ENCODE data around the gene ACAA1. TPM values are rescaled to one million over a fixed set of nuclear protein-coding genes. Genes with fewer than 3 reads are reported as not detected.
"Not testable (repeated sequence)": the region's sequence is repeated elsewhere in the genome, so short reads cannot be mapped to it uniquely, and the experiment has no call there.

The ACAA1 gene
- total RNA-seq, 1 experiment from 2014 or later: 76.4 TPM

- intact Hi-C loops (cut with micrococcal nuclease): no loop called here
- H3K27ac ChIP-seq (ENCODE audit: low read length): no peak overlapping the region
- peaks cover 8% of the 10 kb centered on the region for H3F3A ChIP-seq (ENCODE audit: low read length, unreplicated experiment)
- TF ChIP-seq EZH2phosphoT487 (IDR thresholded peaks at IDR 0.05; ENCODE audit: borderline replicate concordance, low read length) (no peak), EZH2 (IDR thresholded peaks at IDR 0.05; ENCODE audit: low read length, unreplicated experiment) (no peak), CTCF (conservative IDR thresholded peaks at IDR 0.05; ENCODE audit: low read depth, low read length) (no peak)
- H2AFZ ChIP-seq (ENCODE audit: low read length): no peak overlapping the region
- DNase-seq: peak; percentile 62
- H3K4me2 ChIP-seq (ENCODE audit: low read length): no peak overlapping the region
- no peaks in the 10 kb centered on the region for H3K9me3 ChIP-seq (ENCODE audit: low read length)
- no peaks in the 10 kb centered on the region for H3K79me2 ChIP-seq (ENCODE audit: low read length)
- H3K4me1 ChIP-seq (ENCODE audit: insufficient read depth, low read length): no peaks in the 10 kb centered on the region
- no TSS peak for BruUV-seq (replicated peaks)
- H3K9me2 ChIP-seq (replicated peaks; ENCODE audit: low read length): no peaks in the 10 kb centered on the region
- H4K20me1 ChIP-seq (ENCODE audit: low read length): no peaks in the 10 kb centered on the region
- ChIA-PET POLR2A (ENCODE audit: unreplicated experiment) (no interaction called here), CTCF (no interaction called here)
- no peaks in the 10 kb centered on the region for H3K27me3 ChIP-seq (ENCODE audit: low read length)
- H3K9ac ChIP-seq (ENCODE audit: low read length): no peak overlapping the region
- no peaks in the 10 kb centered on the region for H3K36me3 ChIP-seq (ENCODE audit: low read depth, low read length)
- H3K4me3 ChIP-seq (ENCODE audit: low read length): no peak overlapping the region
- ATAC-seq: peak; percentile 60
Measured at GRCh38 chr3:38084334-38085310, 52.3 kb downstream of the ACAA1 start.

GRCh38 chr3:38083871-38084333 is 53.0 kb downstream of the ACAA1 start:
- ChIA-PET POLR2A (ENCODE audit: unreplicated experiment) (no interaction called here), CTCF (no interaction called here)
- ATAC-seq (no peak), DNase-seq (no peak)
- Histone ChIP-seq H3K79me2 (ENCODE audit: low read length) (no peaks in the 10 kb centered on the region), H2AFZ (ENCODE audit: low read length) (no peak overlapping the region), H3K4me3 (ENCODE audit: low read length) (no peak overlapping the region), H3K4me2 (ENCODE audit: low read length) (no peak overlapping the region), H3K9ac (ENCODE audit: low read length) (no peak overlapping the region), H3K36me3 (ENCODE audit: low read depth, low read length) (no peaks in the 10 kb centered on the region), H3K4me1 (ENCODE audit: insufficient read depth, low read length) (no peaks in the 10 kb centered on the region), H3K27me3 (ENCODE audit: low read length) (no peaks in the 10 kb centered on the region), H3K9me3 (ENCODE audit: low read length) (no peaks in the 10 kb centered on the region), H4K20me1 (ENCODE audit: low read length) (no peaks in the 10 kb centered on the region), H3K9me2 (replicated peaks; ENCODE audit: low read length) (no peaks in the 10 kb centered on the region), H3K27ac (ENCODE audit: low read length) (no peak overlapping the region), H3F3A (ENCODE audit: low read length, unreplicated experiment) (peaks cover 8% of the 10 kb centered on the region)
- BruUV-seq (replicated peaks): no TSS peak
- intact Hi-C loops (cut with micrococcal nuclease): no loop called here
- TF ChIP-seq CTCF (conservative IDR thresholded peaks at IDR 0.05; ENCODE audit: low read depth, low read length) (no peak), EZH2phosphoT487 (IDR thresholded peaks at IDR 0.05; ENCODE audit: borderline replicate concordance, low read length) (no peak), EZH2 (IDR thresholded peaks at IDR 0.05; ENCODE audit: low read length, unreplicated experiment) (no peak)

- H3K79me2 ChIP-seq (ENCODE audit: low read length); H3K4me2 ChIP-seq (ENCODE audit: low read length); POLR2A ChIA-PET (ENCODE audit: unreplicated experiment); H4K20me1 ChIP-seq (ENCODE audit: low read length); H3K9me2 ChIP-seq (replicated peaks; ENCODE audit: low read length); H3K9me3 ChIP-seq (ENCODE audit: low read length); H3F3A ChIP-seq (ENCODE audit: low read length, unreplicated experiment); H3K27ac ChIP-seq (ENCODE audit: low read length); DNase-seq; H3K36me3 ChIP-seq (ENCODE audit: low read depth, low read length); ATAC-seq; H3K4me1 ChIP-seq (ENCODE audit: insufficient read depth, low read length); H3K9ac ChIP-seq (ENCODE audit: low read length); H3K4me3 ChIP-seq (ENCODE audit: low read length); H2AFZ ChIP-seq (ENCODE audit: low read length); H3K27me3 ChIP-seq (ENCODE audit: low read length); intact Hi-C loops (cut with micrococcal nuclease); CTCF ChIA-PET; BruUV-seq (replicated peaks): not testable (repeated sequence)
Measured at GRCh38 chr3:38083254-38083653, 53.7 kb downstream of the ACAA1 start.

GRCh38 chr3:38082296-38082695 is 54.6 kb downstream of the ACAA1 start:
- H3K4me2 ChIP-seq (ENCODE audit: low read length); ATAC-seq; BruUV-seq (replicated peaks); H3K9ac ChIP-seq (ENCODE audit: low read length); CTCF ChIA-PET; DNase-seq; intact Hi-C loops (cut with micrococcal nuclease); H3K9me3 ChIP-seq (ENCODE audit: low read length); H3K27me3 ChIP-seq (ENCODE audit: low read length); H3K36me3 ChIP-seq (ENCODE audit: low read depth, low read length); H3K79me2 ChIP-seq (ENCODE audit: low read length); H3F3A ChIP-seq (ENCODE audit: low read length, unreplicated experiment); H3K4me1 ChIP-seq (ENCODE audit: insufficient read depth, low read length); H4K20me1 ChIP-seq (ENCODE audit: low read length); H3K4me3 ChIP-seq (ENCODE audit: low read length); H3K27ac ChIP-seq (ENCODE audit: low read length); H3K9me2 ChIP-seq (replicated peaks; ENCODE audit: low read length); H2AFZ ChIP-seq (ENCODE audit: low read length); POLR2A ChIA-PET (ENCODE audit: unreplicated experiment): not testable (repeated sequence)

- CTCF ChIA-PET; H3K9ac ChIP-seq (ENCODE audit: low read length); POLR2A ChIA-PET (ENCODE audit: unreplicated experiment); intact Hi-C loops (cut with micrococcal nuclease); H3K9me2 ChIP-seq (replicated peaks; ENCODE audit: low read length); H3K27ac ChIP-seq (ENCODE audit: low read length); H3K4me1 ChIP-seq (ENCODE audit: insufficient read depth, low read length); H3K36me3 ChIP-seq (ENCODE audit: low read depth, low read length); H3F3A ChIP-seq (ENCODE audit: low read length, unreplicated experiment); H4K20me1 ChIP-seq (ENCODE audit: low read length); H3K27me3 ChIP-seq (ENCODE audit: low read length); H3K4me3 ChIP-seq (ENCODE audit: low read length); H3K4me2 ChIP-seq (ENCODE audit: low read length); H3K79me2 ChIP-seq (ENCODE audit: low read length); H3K9me3 ChIP-seq (ENCODE audit: low read length); ATAC-seq; H2AFZ ChIP-seq (ENCODE audit: low read length); BruUV-seq (replicated peaks); DNase-seq: not testable (repeated sequence)
Measured at GRCh38 chr3:38077073-38077472, 59.9 kb downstream of the ACAA1 start.

Measured in PC-3 (cell line).